A549 (cell line): ENCODE results near the gene CCDC97.

ENCODE experiments used
- BCL3 ChIP-seq: fragments of >200 bp; sonication (Bioruptor Twin); formaldehyde crosslinking; IDR thresholded peaks from 3 replicates; pipeline ENCODE4 v1.6.1; 2016
- CEBPB ChIP-seq, 2 experiments: fragments of >200 bp in 1 of 2; sonication (Bioruptor Twin) in 1 of 2; formaldehyde crosslinking in 1 of 2; IDR thresholded peaks; 2 replicates each; pipeline ENCODE4 v1.6.1; 2012 to 2016
- CTCF ChIP-seq: fragments of >200 bp; sonication (Bioruptor Twin); formaldehyde crosslinking; IDR thresholded peaks from 3 replicates; pipeline ENCODE4 v1.5.1; 2016
- EP300 ChIP-seq, 2 experiments: fragments of >200 bp; sonication (Bioruptor Twin); formaldehyde crosslinking; IDR thresholded peaks; 2 replicates in 1 of 2; 3 replicates in 1 of 2; pipeline ENCODE4 v1.6.1; 2016 to 2017
- HDAC2 ChIP-seq: fragments of 200-600 bp; sonication (generic); IDR thresholded peaks from 2 replicates; pipeline ENCODE4 v1.6.1; 2016
- KDM1A ChIP-seq: fragments of 200-600 bp; sonication (generic); IDR thresholded peaks from 2 replicates; pipeline ENCODE4 v1.6.1; 2016; ENCODE audit warnings: low read depth, mild to moderate bottlenecking
- KDM5A ChIP-seq: fragments of 200-600 bp; sonication (generic); IDR thresholded peaks from 2 replicates; pipeline ENCODE4 v1.6.1; 2016; ENCODE audit warnings: antibody characterized with exemption, mild to moderate bottlenecking
- MYC ChIP-seq: IDR thresholded peaks from 2 replicates; pipeline ENCODE4 v1.6.1; 2012; ENCODE audit warnings: mild to moderate bottlenecking, inconsistent platforms, low read length, improper control_type of control experiment, borderline replicate concordance
- POLR2A ChIP-seq: IDR thresholded peaks from 2 replicates; pipeline ENCODE4 v1.6.1; 2012; ENCODE audit warnings: mild to moderate bottlenecking, low read length
- RAD21 ChIP-seq, 2 experiments: fragments of >200 bp in 1 of 2; sonication (Bioruptor Twin) in 1 of 2; formaldehyde crosslinking in 1 of 2; IDR thresholded peaks in 1 of 2; conservative IDR thresholded peaks in 1 of 2; 2 replicates in 1 of 2; 3 replicates in 1 of 2; pipeline ENCODE4 v1.6.1; 2012 to 2018; ENCODE audit warnings: inconsistent platforms in 1 of 2
- RCOR1 ChIP-seq: fragments of 150-350 bp; IDR thresholded peaks from 2 replicates; pipeline ENCODE4 v1.6.1; 2014; ENCODE audit warnings: antibody characterized with exemption, low read length, low read depth
- SMC3 ChIP-seq: fragments of >200 bp; sonication (Bioruptor Twin); formaldehyde crosslinking; IDR thresholded peaks from 3 replicates; pipeline ENCODE4 v1.6.1; 2018; ENCODE audit warnings: inconsistent platforms
- ZSCAN20 ChIP-seq: fragments of 250-450 bp; sonication (Bioruptor Pico); IDR thresholded peaks from 2 replicates; pipeline ENCODE4 v1.8.0; 2022; ENCODE audit warnings: mild to moderate bottlenecking, moderate library complexity

- TF ChIP-seq CTCF (no peak), HDAC2 (no peak), BCL3 (no peak), RCOR1 (no peak), POLR2A (no peak), KDM1A (no peak), ZSCAN20 (no peak), SMC3 (no peak), MYC (no peak), RAD21 (conservative IDR thresholded peaks at IDR 0.05 in 1 of 2, IDR thresholded peaks at IDR 0.05 in 1 of 2) (no peak), EP300 (IDR thresholded peaks at IDR 0.05) (no peak), CEBPB (IDR thresholded peaks at IDR 0.05) (no peak), KDM5A (no peak)
Measured at GRCh38 chr19:41328157-41328841, 18.3 kb downstream of the CCDC97 start.
